IMR-90 (cell line): Measurements from ENCODE around the gene UBA52. TPM values are rescaled to one million over a fixed set of nuclear protein-coding genes. Genes with fewer than 3 reads are reported as not detected.

Experiments used
- ATAC-seq: fragments of 200-7000 bp; cut with Tn5 transposase; 2 replicates; pipeline ENCODE4 v1.9.1; 2020; ENCODE audit warnings: low read depth, mild to moderate bottlenecking, moderate library complexity
- BruUV-seq: library from RNA; stranded (reverse); fragments of 400-500 nt; replicated peaks from 2 replicates; lab custom pipeline; 2021; lab: Mats Ljungman, UMichigan
- CTCF ChIA-PET: fragments of 300-600 bp; formaldehyde crosslinking; extraction: SDS; loops from one replicate; lab custom pipeline; 2021; ENCODE audit warnings: antibody characterized with exemption; lab: Yijun Ruan, JAX
- POLR2A ChIA-PET: fragments of 300-600 bp; sonication (Branson Sonifier 250); formaldehyde crosslinking; loops from one replicate; lab custom pipeline; 2022; ENCODE audit warnings: antibody characterized with exemption; ENCODE audit not compliant: unreplicated experiment; lab: Charles Lee
- DNase-seq: peaks from one replicate; pipeline ENCODE4 v3.0.0; 2013
- H2AFZ ChIP-seq: replicated peaks from 2 replicates; pipeline ENCODE3; 2013; ENCODE audit warnings: low read length, mild to moderate bottlenecking; ENCODE audit not compliant: poor library complexity
- H2AK5ac ChIP-seq: 2 replicates; pipeline ENCODE4 v1.6.1; 2013; ENCODE audit warnings: low read depth, low read length, inconsistent platforms
- H2AK9ac ChIP-seq: replicated peaks from 2 replicates; pipeline ENCODE3; 2013; ENCODE audit warnings: mild to moderate bottlenecking, low read depth, low read length, moderate library complexity; ENCODE audit not compliant: poor library complexity
- H2BK120ac ChIP-seq: 2 replicates; pipeline ENCODE4 v1.6.1; 2013; ENCODE audit warnings: low read depth, low read length, inconsistent platforms
- H2BK15ac ChIP-seq: 3 replicates; pipeline ENCODE4 v1.6.1; 2013; ENCODE audit warnings: low read depth, low read length, inconsistent platforms
- H2BK20ac ChIP-seq: 2 replicates; pipeline ENCODE4 v1.6.1; 2013; ENCODE audit warnings: low read depth, mild to moderate bottlenecking, inconsistent platforms, low read length, moderate library complexity
- H2BK5ac ChIP-seq: 2 replicates; pipeline ENCODE4 v1.6.1; 2013; ENCODE audit warnings: mild to moderate bottlenecking, low read depth, low read length, inconsistent platforms; ENCODE audit not compliant: poor library complexity, severe bottlenecking
- H3K14ac ChIP-seq: replicated peaks from 2 replicates; pipeline ENCODE4 v1.6.1; 2013; ENCODE audit warnings: low read depth, low read length, inconsistent platforms
- H3K18ac ChIP-seq: 2 replicates; pipeline ENCODE4 v1.6.1; 2013; ENCODE audit warnings: low read depth, low read length, control low read depth
- H3K23ac ChIP-seq: 2 replicates; pipeline ENCODE4 v1.6.1; 2013; ENCODE audit warnings: low read depth, low read length, inconsistent platforms
- H3K27ac ChIP-seq: 2 replicates; pipeline ENCODE4 v1.5.1; 2013; ENCODE audit warnings: mild to moderate bottlenecking, control low read depth, low read length; ENCODE audit not compliant: insufficient read depth
- H3K27me3 ChIP-seq: 2 replicates; pipeline ENCODE4 v1.6.1; 2013; ENCODE audit warnings: low read length; ENCODE audit not compliant: control insufficient read depth, insufficient read depth
- H3K36me3 ChIP-seq: 2 replicates; pipeline ENCODE4 v1.6.1; 2013; ENCODE audit warnings: low read length, mixed read lengths; ENCODE audit not compliant: control insufficient read depth, insufficient read depth
- H3K4ac ChIP-seq: 2 replicates; pipeline ENCODE4 v1.6.1; 2013; ENCODE audit warnings: low read depth, low read length, inconsistent platforms
- H3K4me1 ChIP-seq: 2 replicates; pipeline ENCODE4 v1.6.1; 2013; ENCODE audit warnings: low read length, mixed read lengths; ENCODE audit not compliant: control insufficient read depth, insufficient read depth
- H3K4me2 ChIP-seq: 2 replicates; pipeline ENCODE4 v1.6.1; 2013; ENCODE audit warnings: low read depth, mild to moderate bottlenecking, control low read depth, low read length, moderate library complexity
- H3K4me3 ChIP-seq: 2 replicates; pipeline ENCODE4 v1.5.1; 2013; ENCODE audit warnings: low read depth, mild to moderate bottlenecking, control low read depth, low read length, moderate library complexity; ENCODE audit not compliant: insufficient read depth
- H3K56ac ChIP-seq: 2 replicates; pipeline ENCODE4 v1.6.1; 2013; ENCODE audit warnings: low read length, inconsistent platforms; ENCODE audit not compliant: insufficient read depth; ENCODE audit errors: extremely low read depth
- H3K79me1 ChIP-seq, 2 experiments: 2 replicates each; pipeline ENCODE4 v1.6.1; 2013; ENCODE audit warnings: low read length in 2 of 2, inconsistent platforms in 1 of 2, low read depth in 1 of 2
- H3K9ac ChIP-seq: 2 replicates; pipeline ENCODE4 v1.6.1; 2013; ENCODE audit warnings: low read depth, low read length, control low read depth
- H3K9me1 ChIP-seq: 2 replicates; pipeline ENCODE4 v1.6.1; 2013; ENCODE audit warnings: low read length, inconsistent platforms; ENCODE audit not compliant: insufficient read depth
- H3K9me3 ChIP-seq: 2 replicates; pipeline ENCODE4 v1.6.1; 2013; ENCODE audit warnings: low read length; ENCODE audit not compliant: control insufficient read depth, insufficient read depth
- H4K20me1 ChIP-seq: 2 replicates; pipeline ENCODE4 v1.6.1; 2013; ENCODE audit warnings: low read length, inconsistent platforms; ENCODE audit not compliant: insufficient read depth
- H4K5ac ChIP-seq: 2 replicates; pipeline ENCODE4 v1.6.1; 2013; ENCODE audit warnings: mild to moderate bottlenecking, low read depth, low read length, control low read depth
- H4K8ac ChIP-seq, 2 experiments: 2 replicates each; pipeline ENCODE4 v1.6.1; 2013; ENCODE audit warnings: low read depth in 2 of 2, low read length in 2 of 2, control low read depth in 1 of 2, inconsistent platforms in 1 of 2
- H4K91ac ChIP-seq: 2 replicates; pipeline ENCODE4 v1.6.1; 2013; ENCODE audit warnings: low read depth, low read length, inconsistent platforms; ENCODE audit not compliant: insufficient read depth
- CEBPB ChIP-seq: IDR thresholded peaks from 2 replicates; pipeline ENCODE4 v1.6.1; 2012; ENCODE audit warnings: low read depth, low read length, improper control_type of control experiment
- CHD1 ChIP-seq: IDR thresholded peaks from 2 replicates; pipeline ENCODE4 v1.6.1; 2012; ENCODE audit warnings: low read depth, low read length, improper control_type of control experiment
- CTCF ChIP-seq: conservative IDR thresholded peaks from 2 replicates; pipeline ENCODE4 v1.5.1; 2012; ENCODE audit warnings: mild to moderate bottlenecking, low read depth, low read length, improper control_type of control experiment
- FOS ChIP-seq: fragments of 150-350 bp; IDR thresholded peaks from 2 replicates; pipeline ENCODE4 v1.6.1; 2016; ENCODE audit warnings: low read depth, low read length
- MAFK ChIP-seq: IDR thresholded peaks from 2 replicates; pipeline ENCODE4 v1.6.1; 2012; ENCODE audit warnings: low read depth, low read length, improper control_type of control experiment
- MAZ ChIP-seq: IDR thresholded peaks from 2 replicates; pipeline ENCODE4 v1.6.1; 2012; ENCODE audit warnings: low read depth, mild to moderate bottlenecking, low read length, improper control_type of control experiment, moderate library complexity, borderline replicate concordance
- MXI1 ChIP-seq: IDR thresholded peaks from 2 replicates; pipeline ENCODE4 v1.6.1; 2012; ENCODE audit warnings: low read depth, mild to moderate bottlenecking, low read length, moderate library complexity, borderline replicate concordance
- NFE2L2 ChIP-seq: fragments of 150-350 bp; IDR thresholded peaks from 2 replicates; pipeline ENCODE4 v1.6.1; 2016; ENCODE audit warnings: low read depth, mild to moderate bottlenecking, low read length
- RAD21 ChIP-seq: IDR thresholded peaks from 2 replicates; pipeline ENCODE4 v1.6.1; 2012; ENCODE audit warnings: low read length, improper control_type of control experiment
- RCOR1 ChIP-seq: IDR thresholded peaks from 2 replicates; pipeline ENCODE4 v1.6.1; 2012; ENCODE audit warnings: mild to moderate bottlenecking, low read length, improper control_type of control experiment; ENCODE audit not compliant: insufficient replicate concordance
- RFX5 ChIP-seq: IDR thresholded peaks from 2 replicates; pipeline ENCODE4 v1.8.0; 2012; ENCODE audit warnings: low read depth, mild to moderate bottlenecking, low read length, moderate library complexity
- SMC3 ChIP-seq: fragments of 150-350 bp; IDR thresholded peaks from 2 replicates; pipeline ENCODE4 v1.6.1; 2016; ENCODE audit warnings: low read depth, mild to moderate bottlenecking, antibody characterized with exemption, low read length, moderate library complexity
- USF2 ChIP-seq: fragments of 150-350 bp; IDR thresholded peaks from 2 replicates; pipeline ENCODE4 v1.6.1; 2017; ENCODE audit warnings: mild to moderate bottlenecking, antibody characterized with exemption, low read length, low read depth
- WGBS, 2 experiments: methylation state at CpG; one replicate each; pipeline versions ENCODE4 v1.1.5 to v1.1.7; 2013; ENCODE audit warnings: missing lambda C conversion rate in 2 of 2; ENCODE audit not compliant: insufficient read length in 1 of 2; ENCODE audit errors: extremely low coverage in 2 of 2; 5-methylcytosine and 5-hydroxymethylcytosine counted together
- dilution Hi-C: fragments of 300-500 bp; cut with HindIII; formaldehyde crosslinking; loops from one replicate; pipeline ENCODE4 v1.14.3; 2018; ENCODE audit warnings: low sequenced_read_pairs; ENCODE audit not compliant: unreplicated experiment
- in situ Hi-C: fragments of 300-500 bp; cut with MboI; formaldehyde crosslinking; loops from 3 replicates; pipeline ENCODE4 v1.14.3; 2019; ENCODE audit warnings: low sequenced_read_pairs, inconsistent platforms, mixed read lengths
- intact Hi-C: fragments of 100-400 bp; cut with micrococcal nuclease; formaldehyde crosslinking; loops from 2 replicates; pipeline ENCODE4 v1.10.0; 2022
- polyA plus RNA-seq, 3 experiments: library from polyadenylated mRNA; depleted of rRNA; stranded (reverse); fragments of >200 nt; gene quantifications; 2 replicates each; pipeline ENCODE4 v1.2.3, GENCODE V29; 2012; ENCODE audit warnings: low replicate concordance in 1 of 3
- total RNA-seq: library from RNA; depleted of rRNA; stranded (reverse); fragments of >200 nt; gene quantifications from 2 replicates; pipeline ENCODE4 v1.2.3, GENCODE V29; 2012

Gene UBA52
- total and polyA plus RNA-seq, 2 of the 4 experiments (the other 2 are of a cell fraction), result 1,030 to 3,008 TPM

- no peak for TF ChIP-seq CEBPB
Observed at GRCh38 chr19:18610556-18611326, 39.1 kb downstream of the UBA52 start (continued).

- no peak overlapping the region for H4K8ac ChIP-seq
- peaks cover 4% of the 10 kb centered on the region; the same call in 1 of the 2 replicates for H4K20me1 ChIP-seq
- ATAC-seq, result no peak
- ChIA-PET POLR2A (no interaction called here), CTCF (interaction anchor here (0.7 kb wide), 1 partner anchor 17 kb away, joined by 3 read pairs; no protein-coding TSS in a partner anchor)
- peak overlapping the region; percentile 43 for H2AFZ ChIP-seq
- H3K4ac ChIP-seq, result no peak overlapping the region
- no peak overlapping the region for H2BK15ac ChIP-seq
- no peak overlapping the region for H3K4me2 ChIP-seq
- H3K4me3 ChIP-seq, result no peak overlapping the region
- H2AK5ac ChIP-seq, result no peak overlapping the region
- H3K9me3 ChIP-seq, result no peaks in the 10 kb centered on the region
- H3K14ac ChIP-seq, result no peak overlapping the region
- H2BK20ac ChIP-seq, result no peak overlapping the region
- BruUV-seq, result no TSS peak
- WGBS, 2 experiments, result 5% methylated on average over 13 of the region's 62 CpGs; no CpG with 5 or more reads in 1 of the 2 experiments
- H3K18ac ChIP-seq, result no peak overlapping the region
- no peak overlapping the region for H4K91ac ChIP-seq
- peak overlapping the region; percentile 38; the same call in 1 of the 2 replicates for H3K23ac ChIP-seq
- peaks cover 11% of the 10 kb centered on the region; the same call in 1 of the 2 replicates for H3K4me1 ChIP-seq
- H3K56ac ChIP-seq, result no peak overlapping the region
- H3K9ac ChIP-seq, result no peak overlapping the region
- no peak for DNase-seq
- H3K9me1 ChIP-seq, result no peaks in the 10 kb centered on the region
- H3K27ac ChIP-seq, result no peak overlapping the region
- dilution Hi-C loops, result no loop called here
- peak overlapping the region; percentile 55 for H2AK9ac ChIP-seq
- H3K27me3 ChIP-seq, result peaks cover 68% of the 10 kb centered on the region
- H3K79me1 ChIP-seq, result no peaks in the 10 kb centered on the region
- H2BK5ac ChIP-seq, result no peak overlapping the region
- in situ Hi-C loops, result no loop called here
- no peak overlapping the region for H2BK120ac ChIP-seq
- H4K5ac ChIP-seq, result no peak overlapping the region
- H3K36me3 ChIP-seq, result no peaks in the 10 kb centered on the region
- intact Hi-C loops, result no loop called here
- TF ChIP-seq USF2 (no peak), RAD21 (no peak), CEBPB (no peak), MXI1 (no peak), MAZ (no peak), NFE2L2 (no peak), CTCF (no peak), MAFK (no peak), CHD1 (no peak), RFX5 (no peak), FOS (no peak), RCOR1 (no peak), SMC3 (no peak)
Observed at GRCh38 chr19:18611327-18612050, 39.8 kb downstream of the UBA52 start.
